NCI-H1436 treated with DMSO at 0.1 percent for 48 hours (cell line): ENCODE results near the gene XAGE3.
"Not testable (repeated sequence)": the region's sequence is repeated elsewhere in the genome, so short reads cannot be mapped to it uniquely, and the experiment has no call there.

Experiments
- DNase-seq: peaks from one replicate; lab custom pipeline; 2025; lab: John Stamatoyannopoulos, UW

XAGE3 gene

GRCh38 chrX:52867610-52868348 is at the start of gene XAGE3:
Gene XAGE3, minus strand, starts transcription at chrX:52868083. Its CDS starts 950 bp downstream, at chrX:52867133.
- DNase-seq: no peak

DNA sequence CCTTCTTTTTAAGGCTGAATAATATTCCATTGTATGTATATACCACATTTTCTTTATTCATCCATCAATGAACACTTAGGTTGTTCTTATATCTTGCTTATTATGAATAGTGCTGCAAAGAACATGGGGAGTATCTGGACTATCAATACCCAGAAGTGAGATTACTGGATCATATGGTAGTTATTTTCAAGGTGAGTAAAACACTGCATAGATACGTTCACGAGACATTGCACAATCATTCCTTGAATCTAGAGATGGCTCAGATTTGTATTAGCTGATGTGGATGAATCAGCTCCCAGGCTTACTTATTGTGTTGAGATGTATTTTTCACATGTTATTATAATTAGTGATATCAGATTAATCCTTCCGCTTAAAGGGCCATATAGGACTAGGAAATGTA is 46.8 kb upstream of the XAGE3 start:
- DNase-seq: not testable (repeated sequence)

DNA sequence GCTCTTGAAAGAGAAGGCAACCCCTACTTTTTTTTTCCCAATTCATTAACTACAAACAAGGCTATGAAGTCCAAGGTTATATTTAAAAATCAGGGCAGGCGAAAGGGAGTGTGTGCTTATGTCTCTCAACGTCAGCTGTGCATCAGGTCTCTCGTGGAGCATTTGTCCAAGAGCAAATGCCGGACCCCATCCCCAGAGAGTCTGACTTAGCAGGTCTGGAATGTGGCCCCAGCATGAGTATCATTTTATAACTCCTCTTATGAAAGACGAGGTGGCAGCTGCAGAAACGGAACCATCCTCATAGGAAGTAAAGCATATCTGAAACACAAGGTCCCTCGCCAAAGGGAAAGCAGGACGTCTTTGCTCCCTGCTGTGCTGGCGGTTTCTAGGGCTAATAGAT is 45.8 kb upstream of the XAGE3 start:
- not testable (repeated sequence) for DNase-seq

DNA sequence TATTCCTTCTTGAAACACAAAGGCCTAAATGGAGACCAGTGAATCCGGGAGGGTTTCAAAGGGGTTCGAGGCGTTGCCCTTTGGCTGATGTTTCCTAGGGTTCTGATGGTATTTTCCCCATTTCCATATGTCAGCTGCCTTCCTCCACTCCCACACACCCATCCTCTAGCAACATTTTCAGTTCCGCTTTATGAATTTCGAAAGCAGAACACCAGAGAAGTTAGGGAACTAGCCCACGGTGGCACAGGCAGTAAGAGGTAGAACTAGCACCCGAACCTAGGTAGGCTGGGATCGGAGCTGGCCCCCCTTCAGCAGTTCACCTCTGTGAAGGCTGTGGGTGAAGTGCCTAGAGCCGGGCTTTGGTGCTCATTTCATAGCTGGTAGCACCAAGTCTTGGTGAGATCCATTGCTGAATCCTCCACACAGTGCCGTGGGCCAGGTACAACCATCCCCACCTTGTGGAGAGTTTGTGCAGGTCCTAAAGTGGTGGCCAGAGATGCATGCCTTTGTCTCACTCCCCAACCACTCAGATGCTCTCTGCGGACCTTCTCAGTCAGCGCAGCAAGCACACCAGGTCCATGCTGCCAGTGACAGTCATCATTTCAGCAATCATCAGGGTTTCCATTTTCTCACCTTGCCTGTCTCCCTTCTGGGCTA is 41.6 kb upstream of the XAGE3 start:
- not testable (repeated sequence) for DNase-seq

GRCh38 chrX:52907900-52908299 is 40.0 kb upstream of the XAGE3 start:
- not testable (repeated sequence) for DNase-seq

DNA sequence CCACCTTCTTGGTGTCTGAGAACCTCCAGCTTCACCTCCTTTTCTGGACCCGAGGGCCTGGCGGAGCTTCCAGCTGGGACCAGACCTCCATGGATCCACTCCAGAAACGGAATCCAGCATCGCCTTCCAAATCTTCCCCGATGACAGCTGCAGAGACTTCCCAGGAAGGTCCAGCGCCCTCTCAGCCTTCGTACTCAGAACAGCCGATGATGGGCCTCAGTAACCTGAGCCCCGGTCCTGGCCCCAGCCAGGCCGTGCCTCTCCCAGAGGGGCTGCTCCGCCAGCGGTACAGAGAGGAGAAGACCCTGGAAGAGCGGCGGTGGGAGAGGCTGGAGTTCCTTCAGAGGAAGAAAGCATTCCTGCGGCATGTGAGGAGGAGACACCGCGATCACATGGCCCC is 39.3 kb upstream of the XAGE3 start:
- not testable (repeated sequence) for DNase-seq

DNA sequence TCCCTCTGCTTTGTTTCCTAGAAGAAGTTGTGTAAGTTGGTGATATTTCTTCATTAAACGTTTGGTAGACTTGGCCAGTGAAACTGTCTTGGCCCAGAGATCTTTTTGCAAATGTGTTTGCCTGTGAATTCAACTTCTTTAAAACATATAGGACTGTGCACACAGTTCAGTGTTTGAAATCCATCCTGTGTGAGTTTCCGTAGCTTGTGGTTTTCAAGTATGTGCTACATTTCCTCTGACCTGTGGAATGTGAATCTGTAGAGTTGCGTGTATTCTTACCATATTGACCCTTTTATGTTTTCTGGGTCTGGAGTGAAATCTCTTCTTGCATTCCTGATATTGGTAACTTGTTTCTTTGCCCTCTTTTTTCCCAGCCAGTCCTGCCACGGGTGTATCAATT is 38.2 kb upstream of the XAGE3 start:
- not testable (repeated sequence) for DNase-seq

DNA sequence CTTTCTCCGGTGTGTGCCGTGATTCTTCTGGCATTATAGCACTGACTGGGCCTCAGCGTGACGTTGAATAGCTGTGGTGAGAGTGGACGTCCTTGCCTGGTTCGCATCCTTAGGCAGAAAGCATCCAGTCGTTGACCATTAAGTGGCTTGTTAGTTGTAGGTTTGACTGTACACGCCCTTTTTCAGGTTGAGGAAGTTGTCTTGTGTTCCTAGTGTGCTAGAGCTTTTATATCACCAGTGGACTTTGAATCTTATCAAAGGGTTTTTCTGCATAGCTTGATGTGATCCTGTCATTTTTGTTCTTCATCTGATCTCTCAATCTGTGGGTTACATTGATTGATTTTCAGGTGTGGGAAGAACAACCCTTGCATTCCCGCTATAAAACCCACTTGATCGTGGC is 37.6 kb upstream of the XAGE3 start:
- not testable (repeated sequence) for DNase-seq

DNA sequence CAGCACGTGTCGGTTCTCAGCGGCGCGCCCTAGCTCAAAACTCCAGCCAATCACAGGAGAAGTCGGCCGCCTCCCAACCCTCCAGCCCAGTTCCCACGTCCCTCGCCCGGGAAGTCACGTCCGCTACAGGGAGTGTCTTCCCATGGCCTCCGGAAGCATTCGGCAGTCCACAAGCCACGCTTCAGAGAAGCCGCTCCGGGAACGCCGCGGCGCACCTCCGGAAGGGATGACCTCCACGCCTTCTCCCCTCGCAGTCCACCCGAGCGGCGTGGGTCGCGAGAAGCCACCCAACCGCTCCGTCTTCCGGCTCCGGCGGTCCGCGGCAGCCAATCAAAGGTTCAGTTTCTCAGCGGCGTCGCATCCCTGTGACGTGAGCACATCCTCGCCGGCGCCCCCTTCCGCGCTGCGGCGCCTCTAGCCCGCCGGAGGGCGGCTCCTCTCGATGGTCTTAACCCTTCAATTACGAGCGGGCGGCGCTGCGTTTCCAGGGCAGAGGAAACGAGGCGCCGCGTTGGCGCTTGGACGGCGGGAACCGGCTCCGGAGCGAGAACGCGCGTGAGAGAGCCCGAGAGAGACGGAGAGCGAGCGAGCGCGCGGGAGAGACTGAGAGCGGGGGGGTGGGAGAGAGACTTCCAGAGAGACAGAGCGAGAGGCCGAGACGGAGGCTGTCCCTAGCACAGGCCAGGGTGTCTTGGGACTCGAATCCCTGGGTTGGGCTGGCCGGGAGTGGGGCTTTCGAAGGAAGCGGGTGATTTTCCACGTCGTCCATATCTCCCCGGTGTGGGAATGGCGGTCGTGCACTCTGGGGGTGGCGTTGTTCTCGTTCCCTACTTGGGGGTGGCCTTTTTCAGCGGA is 29.2 kb upstream of the XAGE3 start, which contains the start of gene FAM156B:
FAM156B (plus strand) TSS at position 476 of the 855 bp plus-strand sequence. CDS start 9,896 bp downstream, outside the sequence.
- not testable (repeated sequence) for DNase-seq

DNA sequence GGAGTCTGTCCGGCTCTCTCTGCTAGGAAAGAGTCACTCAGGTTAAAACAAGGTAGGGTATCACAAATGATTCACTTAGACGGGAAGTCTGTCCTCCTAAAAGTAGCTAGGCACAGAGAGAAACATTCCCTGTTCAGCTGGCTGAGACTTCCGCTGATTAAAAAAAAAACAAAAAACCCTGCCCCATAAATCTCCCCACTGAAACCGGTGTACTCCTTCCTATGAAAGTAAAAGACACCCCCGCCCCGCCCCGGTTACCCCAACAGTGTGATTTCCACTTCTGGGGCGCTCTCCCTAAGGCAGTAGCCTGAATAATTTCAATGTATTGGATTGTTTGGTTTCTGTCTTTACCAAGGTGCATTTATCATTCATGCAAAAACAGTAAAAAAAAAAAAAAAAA is 28.6 kb upstream of the XAGE3 start:
- not testable (repeated sequence) for DNase-seq

DNA sequence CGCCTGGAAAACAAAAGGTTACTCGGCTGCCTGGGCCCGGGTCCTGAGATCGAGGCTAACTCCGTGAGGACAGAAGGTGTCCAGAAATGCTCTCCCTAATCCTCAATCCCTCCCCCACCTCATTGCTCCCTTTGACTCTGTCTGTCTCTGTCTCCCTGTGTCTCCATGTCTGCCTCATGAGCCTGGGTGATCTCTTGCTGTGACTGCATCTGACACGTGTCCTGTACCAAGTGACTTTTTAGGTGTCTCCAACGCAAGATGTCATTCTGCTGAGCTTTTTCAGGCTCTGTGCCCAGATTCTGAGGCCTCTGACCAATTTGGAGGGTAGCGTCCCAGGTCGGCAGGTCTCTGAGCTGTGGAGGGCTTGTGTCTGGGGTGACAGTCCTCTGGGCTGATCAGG is 20.2 kb upstream of the XAGE3 start:
- DNase-seq: not testable (repeated sequence)

GRCh38 chrX:52887459-52887858 is 19.6 kb upstream of the XAGE3 start:
- DNase-seq: not testable (repeated sequence)

DNA sequence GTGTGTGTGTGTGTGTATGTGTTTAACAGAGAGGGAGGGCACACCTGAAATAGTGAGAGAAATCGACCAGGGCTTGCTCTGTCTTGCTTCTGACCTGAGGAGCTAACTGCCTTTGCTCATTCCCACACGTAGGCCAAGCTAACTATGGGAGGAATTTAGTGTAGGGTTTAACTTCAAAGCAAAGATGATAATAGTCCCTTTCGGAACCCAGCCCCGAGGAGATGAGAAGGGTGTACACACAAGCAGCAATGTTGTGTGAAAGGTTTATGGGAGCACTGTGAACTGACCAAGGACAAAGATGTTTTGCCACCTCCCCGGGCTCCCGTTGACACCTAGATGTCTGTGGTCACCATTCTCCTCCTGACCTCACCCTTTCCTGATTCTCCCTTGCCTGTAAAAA is 8.5 kb upstream of the XAGE3 start:
- not testable (repeated sequence) for DNase-seq

DNA sequence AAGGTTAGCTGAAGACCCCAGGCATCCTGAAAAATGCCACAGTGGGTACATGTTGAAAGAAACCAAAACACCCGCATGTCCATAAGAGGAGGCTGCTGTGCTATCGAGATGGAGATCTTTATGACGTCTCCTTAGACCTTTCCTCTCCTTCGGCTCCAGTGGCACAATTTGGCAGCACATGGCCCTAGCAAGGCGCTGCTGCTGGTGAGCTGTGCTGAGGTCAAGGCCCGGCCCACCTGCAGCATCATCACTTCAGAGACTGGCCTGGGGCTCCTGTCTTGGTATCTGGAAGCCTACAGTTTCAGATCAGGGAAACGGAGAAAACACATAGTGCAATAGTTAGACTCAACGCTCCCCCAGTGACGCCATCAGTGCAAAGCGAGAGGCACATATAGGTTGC is 7.6 kb upstream of the XAGE3 start:
- DNase-seq: not testable (repeated sequence)

DNA sequence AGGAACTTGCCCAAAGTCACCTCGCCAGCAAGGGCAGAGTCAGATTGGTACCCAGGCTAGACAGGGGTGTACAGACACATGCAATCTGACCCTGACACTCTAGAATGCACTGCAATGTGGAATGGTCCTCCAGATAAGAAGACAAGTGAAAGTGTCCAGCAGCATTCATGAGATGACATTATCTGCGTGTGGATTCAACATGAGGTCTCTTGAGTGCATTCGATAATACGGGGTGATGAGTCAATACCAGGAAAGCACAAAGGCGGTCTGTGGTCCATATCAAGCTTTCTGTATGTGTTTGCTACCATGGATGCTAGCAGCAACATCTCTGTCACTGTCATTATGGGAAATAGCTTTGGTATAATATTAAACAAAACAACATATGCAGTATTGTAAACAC is 6.8 kb upstream of the XAGE3 start:
- no peak for DNase-seq

- DNase-seq: not testable (repeated sequence)
Measured at GRCh38 chrX:52873825-52874224, 5.9 kb upstream of the XAGE3 start.

GRCh38 chrX:52870046-52870445 is 2.2 kb upstream of the XAGE3 start:
- DNase-seq: no peak

- DNase-seq: no peak
Measured at GRCh38 chrX:52865343-52865998, 2.4 kb downstream of the XAGE3 start.

DNA sequence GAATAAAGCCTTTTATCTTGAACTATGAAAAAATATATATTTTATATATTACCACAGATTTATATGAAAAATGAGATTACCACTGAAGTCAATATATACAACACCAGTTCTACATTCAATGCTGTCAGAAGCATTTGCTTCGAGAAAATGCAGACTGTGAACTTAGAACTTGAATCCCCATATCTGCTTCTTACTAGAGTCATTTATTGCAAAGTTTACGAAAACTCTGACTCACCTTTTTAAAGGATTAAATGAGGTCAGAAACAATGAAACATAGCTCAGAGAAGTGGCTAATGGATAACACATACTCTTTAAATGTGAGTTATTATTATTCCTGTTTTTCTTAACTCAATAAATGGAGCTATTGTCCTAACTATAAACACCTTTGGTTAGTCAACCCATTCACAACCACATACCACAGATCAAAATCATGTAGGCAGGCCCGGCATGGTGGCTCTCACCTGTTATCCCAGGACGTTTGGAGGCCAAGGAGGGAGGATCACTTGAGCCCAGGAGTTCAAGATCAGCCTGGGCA is 10.8 kb downstream of the XAGE3 start:
- not testable (repeated sequence) for DNase-seq

- DNase-seq: no peak
Measured at GRCh38 chrX:52852110-52852860, 15.6 kb downstream of the XAGE3 start.

- DNase-seq: not testable (repeated sequence)
Measured at GRCh38 chrX:52843619-52844018, 24.3 kb downstream of the XAGE3 start.
